Measurements from ENCODE around the gene GRB2.
"Not testable (repeated sequence)": the region's sequence is repeated elsewhere in the genome, so short reads cannot be mapped to it uniquely, and the experiment has no call there.

Gene GRB2

GRCh38 chr17:75387771-75388170, 17.7 kb downstream of the GRB2 start:
- DNase-seq (ENCODE audit: low read depth in 2 of 2): no peak

GRCh38 chr17:75386430-75386829, 19.0 kb downstream of the GRB2 start:
- no peak for DNase-seq (ENCODE audit: low read depth in 2 of 2)

GRCh38 chr17:75384751-75385150, 20.7 kb downstream of the GRB2 start:
- DNase-seq (ENCODE audit: low read depth in 2 of 2): no peak

GRCh38 chr17:75383842-75384195, 21.7 kb downstream of the GRB2 start:
- no peak for DNase-seq (ENCODE audit: low read depth in 2 of 2)

- DNase-seq (ENCODE audit: low read depth in 2 of 2): no peak
These were observed 24.7 kb downstream of the GRB2 start for GRCh38 chr17:75380750-75381149.

GRCh38 chr17:75380315-75380714, 25.2 kb downstream of the GRB2 start:
- no peak for DNase-seq (ENCODE audit: low read depth in 2 of 2)

GRCh38 chr17:75379426-75379825, 26.1 kb downstream of the GRB2 start:
- DNase-seq (ENCODE audit: low read depth in 2 of 2): not testable (repeated sequence)

GRCh38 chr17:75373280-75373679, 32.2 kb downstream of the GRB2 start:
- DNase-seq (ENCODE audit: low read depth in 2 of 2): no peak

- no peak for DNase-seq (ENCODE audit: low read depth in 2 of 2)
These were observed 33.5 kb downstream of the GRB2 start for GRCh38 chr17:75371981-75372380.

GRCh38 chr17:75371339-75371738, 34.1 kb downstream of the GRB2 start:
- DNase-seq (ENCODE audit: low read depth in 2 of 2): no peak

GRCh38 chr17:75370286-75370915, 35.1 kb downstream of the GRB2 start:
- no peak for DNase-seq (ENCODE audit: low read depth in 2 of 2)

GRCh38 chr17:75367838-75368789, 37.4 kb downstream of the GRB2 start:
- not testable (repeated sequence) for DNase-seq (ENCODE audit: low read depth in 2 of 2)

- DNase-seq (ENCODE audit: low read depth in 2 of 2): no peak
These were observed 38.2 kb downstream of the GRB2 start for GRCh38 chr17:75367312-75367711.

GRCh38 chr17:75366432-75366831, 39.0 kb downstream of the GRB2 start:
- no peak for DNase-seq (ENCODE audit: low read depth in 2 of 2)

GRCh38 chr17:75365931-75366275, 39.6 kb downstream of the GRB2 start:
- DNase-seq (ENCODE audit: low read depth in 2 of 2): no peak

- DNase-seq (ENCODE audit: low read depth in 2 of 2): no peak
These were observed 40.2 kb downstream of the GRB2 start for GRCh38 chr17:75365009-75365930.

- DNase-seq (ENCODE audit: low read depth in 2 of 2): no peak
These were observed 41.4 kb downstream of the GRB2 start for GRCh38 chr17:75364078-75364477.

GRCh38 chr17:75361996-75362395, 43.5 kb downstream of the GRB2 start:
- DNase-seq (ENCODE audit: low read depth in 2 of 2): no peak

- DNase-seq (ENCODE audit: low read depth in 2 of 2): no peak
These were observed 44.1 kb downstream of the GRB2 start for GRCh38 chr17:75361344-75361743.

- DNase-seq (ENCODE audit: low read depth in 2 of 2): no peak
These were observed 49.1 kb downstream of the GRB2 start for GRCh38 chr17:75356260-75356937.

GRCh38 chr17:75353176-75353575, 52.3 kb downstream of the GRB2 start:
- DNase-seq (ENCODE audit: low read depth in 2 of 2): no peak

All from stimulated activated CD8-positive, alpha-beta memory T cell treated with anti-CD3 and anti-CD28 coated beads, Interleukin-2, amount 100 ng/mL, for 1 hour (primary cell).